ENCODE results near the gene TOP1.
A peak's percentile ranks its signal among the peaks of the same experiment; 100 is the strongest.

Gene TOP1

GRCh38 chr20:41004531-41005360 is 23.9 kb upstream of the TOP1 start:
- no peak for DNase-seq

- DNase-seq: no peak
Observed at GRCh38 chr20:41005361-41005729, 23.3 kb upstream of the TOP1 start.

- no peak for DNase-seq
Observed at GRCh38 chr20:41006126-41006935, 22.3 kb upstream of the TOP1 start.

GRCh38 chr20:41006936-41007474 is 21.6 kb upstream of the TOP1 start:
- no peak for DNase-seq

GRCh38 chr20:41007481-41007880 is 21.1 kb upstream of the TOP1 start:
- DNase-seq: no peak

GRCh38 chr20:41009946-41010345 is 18.7 kb upstream of the TOP1 start:
- no peak for DNase-seq

- no peak for DNase-seq
Observed at GRCh38 chr20:41011551-41012067, 17.0 kb upstream of the TOP1 start.

- DNase-seq: no peak
Observed at GRCh38 chr20:41014561-41015088, 14.0 kb upstream of the TOP1 start.

GRCh38 chr20:41017448-41018042 is 11.1 kb upstream of the TOP1 start:
- no peak for DNase-seq

GRCh38 chr20:41018153-41018552 is 10.5 kb upstream of the TOP1 start:
- no peak for DNase-seq

- DNase-seq: no peak
Observed at GRCh38 chr20:41023549-41023948, 5.1 kb upstream of the TOP1 start.

GRCh38 chr20:41027366-41027765 is 1.3 kb upstream of the TOP1 start:
- no peak for DNase-seq

GRCh38 chr20:41027872-41028358 is 707 bp upstream of the TOP1 start:
- no peak for DNase-seq

GRCh38 chr20:41029150-41029901 is 704 bp downstream of the TOP1 start:
- DNase-seq: peak; percentile 10

- no peak for DNase-seq
Observed at GRCh38 chr20:41030061-41030460, 1.4 kb downstream of the TOP1 start.

GRCh38 chr20:41030531-41031242 is 2.1 kb downstream of the TOP1 start:
- no peak for DNase-seq

- no peak for DNase-seq
Observed at GRCh38 chr20:41031243-41031619, 2.6 kb downstream of the TOP1 start.

- no peak for DNase-seq
Observed at GRCh38 chr20:41032271-41032670, 3.6 kb downstream of the TOP1 start.

- DNase-seq: no peak
Observed at GRCh38 chr20:41034239-41034638, 5.6 kb downstream of the TOP1 start.

GRCh38 chr20:41035207-41035606 is 6.6 kb downstream of the TOP1 start:
- DNase-seq: no peak

- DNase-seq: no peak
Observed at GRCh38 chr20:41037179-41037578, 8.6 kb downstream of the TOP1 start.

Data from NCI-H526 treated with DMSO at 0.1 percent for 48 hours (cell line).